SH-SY5Y (cell line): ENCODE measurements around the gene MYRIP.

Experiments
- GATA2 ChIP-seq: IDR thresholded peaks from 2 replicates; pipeline ENCODE4 v1.6.1; 2011; ENCODE audit warnings: mild to moderate bottlenecking, low read depth, low read length
- GATA3 ChIP-seq: IDR thresholded peaks from 2 replicates; pipeline ENCODE4 v1.6.1; 2011; ENCODE audit warnings: low read depth, mild to moderate bottlenecking, low read length, moderate library complexity

DNA sequence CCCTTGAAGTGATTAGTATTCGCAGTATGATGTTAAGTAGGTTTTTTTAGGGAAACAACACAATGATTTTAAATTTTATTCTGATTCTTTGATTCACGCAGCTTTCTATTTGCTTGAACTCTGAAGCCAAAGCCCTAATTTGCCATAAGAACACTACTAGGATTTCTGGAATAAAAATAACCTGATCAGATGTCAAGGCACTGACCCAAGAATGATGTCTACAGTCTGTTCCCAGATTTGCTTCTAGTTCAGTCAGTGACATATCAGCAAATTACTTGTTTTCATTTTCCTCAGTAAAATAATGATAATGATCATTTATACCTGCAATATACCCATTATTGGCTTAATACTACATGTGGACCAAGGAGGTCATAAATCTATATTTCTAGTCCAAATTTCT, 320.6 kb downstream of the MYRIP start:
- TF ChIP-seq GATA2: no peak
- no peak for TF ChIP-seq GATA3
